ENCODE data around the gene TRPM5. TPM values are rescaled to one million over a fixed set of nuclear protein-coding genes. Genes with fewer than 3 reads are reported as not detected.

TRPM5 gene
- total RNA-seq, 4 donors from 2014 or later: not detected

GRCh38 chr11:2466069-2466801 lies 21.9 kb upstream of the TRPM5 start:
- Histone ChIP-seq H3K4me3 (no peak overlapping the region), H3K27ac (replicated peaks in 1 of 4) (no peak overlapping the region), H3K9me3 (no peaks in the 10 kb centered on the region), H3K36me3 (no peaks in the 10 kb centered on the region), H3K4me1 (peaks cover 0 to 29% (median 0%) of the 10 kb centered on the region in 4 donors), H3K27me3 (peaks cover 0 to 47% (median 0%) of the 10 kb centered on the region in 4 donors)
- no peak for DNase-seq (ENCODE audit: extremely low spot score)
- TF ChIP-seq EP300 (IDR thresholded peaks at IDR 0.05) (no peak), POLR2A (IDR thresholded peaks at IDR 0.05; ENCODE audit: low read depth) (no peak), POLR2AphosphoS5 (IDR thresholded peaks at IDR 0.05) (no peak), CTCF (IDR thresholded peaks at IDR 0.05) (no peak)
- intact Hi-C loops (cut with DNase I): no loop called here
- WGBS: 81% methylated on average over 6 of the region's 9 CpGs

GRCh38 chr11:2465202-2466068 lies 21.1 kb upstream of the TRPM5 start:
- no peak for DNase-seq (ENCODE audit: extremely low spot score)
- WGBS: 92% methylated on average over 12 of the region's 20 CpGs
- no peak overlapping the region for H3K27ac ChIP-seq (replicated peaks in 1 of 4)
- peaks cover 0 to 41% (median 0%) of the 10 kb centered on the region in 4 donors for H3K27me3 ChIP-seq
- intact Hi-C loops (cut with DNase I): no loop called here
- H3K4me1 ChIP-seq: peaks cover 0 to 33% (median 0%) of the 10 kb centered on the region in 4 donors
- H3K36me3 ChIP-seq: no peaks in the 10 kb centered on the region
- TF ChIP-seq POLR2AphosphoS5 (IDR thresholded peaks at IDR 0.05) (no peak), EP300 (IDR thresholded peaks at IDR 0.05) (no peak), POLR2A (IDR thresholded peaks at IDR 0.05; ENCODE audit: low read depth) (no peak), CTCF (IDR thresholded peaks at IDR 0.05) (no peak)
- no peaks in the 10 kb centered on the region for H3K9me3 ChIP-seq
- no peak overlapping the region for H3K4me3 ChIP-seq

GRCh38 chr11:2464451-2465165 lies 20.3 kb upstream of the TRPM5 start:
- H3K27ac ChIP-seq (replicated peaks in 1 of 4): no peak overlapping the region
- intact Hi-C loops (cut with DNase I): no loop called here
- H3K27me3 ChIP-seq: peaks cover 0 to 33% (median 0%) of the 10 kb centered on the region in 4 donors
- no peaks in the 10 kb centered on the region for H3K9me3 ChIP-seq
- no peak for DNase-seq (ENCODE audit: extremely low spot score)
- H3K4me3 ChIP-seq: no peak overlapping the region
- no peaks in the 10 kb centered on the region for H3K36me3 ChIP-seq
- no peak for TF ChIP-seq CTCF (IDR thresholded peaks at IDR 0.05)
- no peak for TF ChIP-seq POLR2A (IDR thresholded peaks at IDR 0.05; ENCODE audit: low read depth)
- no peak for TF ChIP-seq EP300 (IDR thresholded peaks at IDR 0.05)
- no peak for TF ChIP-seq POLR2AphosphoS5 (IDR thresholded peaks at IDR 0.05)
- peaks cover 0 to 41% (median 0%) of the 10 kb centered on the region in 4 donors for H3K4me1 ChIP-seq
- 92% methylated on average over 9 of the region's 13 CpGs for WGBS

GRCh38 chr11:2463766-2464277 lies 19.5 kb upstream of the TRPM5 start:
- Histone ChIP-seq H3K4me3 (no peak overlapping the region), H3K27me3 (peaks cover 0 to 25% (median 0%) of the 10 kb centered on the region in 4 donors), H3K4me1 (peaks cover 0 to 45% (median 0%) of the 10 kb centered on the region in 4 donors), H3K9me3 (no peaks in the 10 kb centered on the region), H3K36me3 (no peaks in the 10 kb centered on the region), H3K27ac (replicated peaks in 1 of 4) (no peak overlapping the region)
- intact Hi-C loops (cut with DNase I): no loop called here
- WGBS: 84% methylated on average over 16 of the region's 26 CpGs
- DNase-seq (ENCODE audit: extremely low spot score): no peak
- TF ChIP-seq POLR2AphosphoS5 (IDR thresholded peaks at IDR 0.05) (no peak), EP300 (IDR thresholded peaks at IDR 0.05) (no peak), CTCF (IDR thresholded peaks at IDR 0.05) (no peak), POLR2A (IDR thresholded peaks at IDR 0.05; ENCODE audit: low read depth) (no peak)

Data from esophagus muscularis mucosa (tissue), 4 donors.